Measurements from ENCODE around the gene CRB1. TPM values are rescaled to one million over a fixed set of nuclear protein-coding genes. Genes with fewer than 3 reads are reported as not detected.
"Not testable (repeated sequence)": the region's sequence is repeated elsewhere in the genome, so short reads cannot be mapped to it uniquely, and the experiment has no call there.

CRB1 gene
- total RNA-seq, 1 donor from 2014 or later: 0.70 TPM

GRCh38 chr1:197397895-197398294, 129.8 kb downstream of the CRB1 start:
- no peak for DNase-seq (ENCODE audit: low read depth)

GRCh38 chr1:197399755-197400521, 131.9 kb downstream of the CRB1 start:
- DNase-seq (ENCODE audit: low read depth): peak; percentile 27

GRCh38 chr1:197400522-197400902, 132.5 kb downstream of the CRB1 start:
- no peak for DNase-seq (ENCODE audit: low read depth)

GRCh38 chr1:197402189-197402588, 134.1 kb downstream of the CRB1 start:
- DNase-seq (ENCODE audit: low read depth): no peak

GRCh38 chr1:197404774-197405173, 136.7 kb downstream of the CRB1 start:
- not testable (repeated sequence) for DNase-seq (ENCODE audit: low read depth)

GRCh38 chr1:197405614-197406013, 137.6 kb downstream of the CRB1 start:
- not testable (repeated sequence) for DNase-seq (ENCODE audit: low read depth)

- no peak for DNase-seq (ENCODE audit: low read depth)
These were observed 145.5 kb downstream of the CRB1 start for GRCh38 chr1:197413564-197413963.

- no peak for DNase-seq (ENCODE audit: low read depth)
These were observed 147.2 kb downstream of the CRB1 start for GRCh38 chr1:197415221-197415620.

- DNase-seq (ENCODE audit: low read depth): no peak
These were observed 150.6 kb downstream of the CRB1 start for GRCh38 chr1:197418693-197419092.

GRCh38 chr1:197422993-197423392, 154.9 kb downstream of the CRB1 start:
- peak; percentile 34 for DNase-seq (ENCODE audit: low read depth)

GRCh38 chr1:197424380-197424779, 156.3 kb downstream of the CRB1 start:
- DNase-seq (ENCODE audit: low read depth): no peak

GRCh38 chr1:197429372-197429771, 161.3 kb downstream of the CRB1 start:
- no peak for DNase-seq (ENCODE audit: low read depth)

GRCh38 chr1:197435224-197435623, 167.2 kb downstream of the CRB1 start:
- DNase-seq (ENCODE audit: low read depth): no peak

GRCh38 chr1:197437601-197438000, 169.5 kb downstream of the CRB1 start:
- no peak for DNase-seq (ENCODE audit: low read depth)

- DNase-seq (ENCODE audit: low read depth): no peak
These were observed 170.1 kb downstream of the CRB1 start for GRCh38 chr1:197438010-197438790.

- no peak for DNase-seq (ENCODE audit: low read depth)
These were observed 171.7 kb downstream of the CRB1 start for GRCh38 chr1:197439708-197440280.

- DNase-seq (ENCODE audit: low read depth): no peak
These were observed 172.7 kb downstream of the CRB1 start for GRCh38 chr1:197440715-197441114.

GRCh38 chr1:197441999-197442414, 174.0 kb downstream of the CRB1 start:
- DNase-seq (ENCODE audit: low read depth): no peak

- DNase-seq (ENCODE audit: low read depth): peak; percentile 7
These were observed 176.7 kb downstream of the CRB1 start for GRCh38 chr1:197444755-197445154.

- no peak for DNase-seq (ENCODE audit: low read depth)
These were observed 180.2 kb downstream of the CRB1 start for GRCh38 chr1:197448121-197448779.

- DNase-seq (ENCODE audit: low read depth): no peak
These were observed 183.3 kb downstream of the CRB1 start for GRCh38 chr1:197451381-197451780.

Data from myocyte (in vitro differentiated cells).